Hematopoietic multipotent progenitor cell treated with erythropoietin and hydrocortisone succinate and interleukin-3 and kit ligand, for 6 days (in vitro differentiated cells): ENCODE results near the gene CCNA2.

ENCODE experiments used
- DNase-seq: peaks from one replicate; pipeline ENCODE4 v3.0.0-alpha.2; 2015

CCNA2 gene

GRCh38 chr4:121771869-121772268 is 51.8 kb downstream of the CCNA2 start:
- no peak for DNase-seq

- no peak for DNase-seq
Observed at GRCh38 chr4:121769341-121769740, 54.3 kb downstream of the CCNA2 start.

GRCh38 chr4:121767166-121767565 is 56.5 kb downstream of the CCNA2 start:
- DNase-seq: no peak
